Non-pigmented ciliary epithelial cell (primary cell): ENCODE data around the gene ARNT2.
"Not testable (repeated sequence)": the region's sequence is repeated elsewhere in the genome, so short reads cannot be mapped to it uniquely, and the experiment has no call there.

Experiments
- DNase-seq: peaks from one replicate; pipeline ENCODE4 v3.0.0-alpha.2; 2010; ENCODE audit warnings: low read depth

ARNT2 gene

GRCh38 chr15:80491163-80491847 lies 87.1 kb downstream of the ARNT2 start:
- no peak for DNase-seq

- DNase-seq, result no peak
Observed at GRCh38 chr15:80492409-80492808, 88.2 kb downstream of the ARNT2 start.

- DNase-seq, result no peak
Observed at GRCh38 chr15:80492874-80493273, 88.7 kb downstream of the ARNT2 start.

DNA sequence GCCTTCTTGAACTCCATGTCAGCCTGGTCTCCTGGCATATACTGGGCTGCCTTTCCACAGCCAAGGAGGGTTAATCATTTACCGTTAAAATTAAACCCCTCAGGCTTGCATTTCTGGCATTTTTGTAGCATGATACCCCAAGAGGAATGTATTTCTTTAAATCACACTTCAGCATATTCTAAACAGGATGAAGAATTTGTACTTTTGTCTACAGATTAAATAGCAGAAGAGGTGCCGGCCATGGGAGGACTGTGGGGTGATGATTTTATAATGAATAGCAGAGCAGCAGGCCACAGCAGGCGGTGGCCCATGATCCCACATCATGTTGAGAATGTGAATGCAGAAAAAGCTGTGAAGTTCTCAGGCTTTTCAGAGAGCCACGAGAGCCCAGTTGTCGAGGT lies 90.2 kb downstream of the ARNT2 start:
- no peak for DNase-seq

DNA sequence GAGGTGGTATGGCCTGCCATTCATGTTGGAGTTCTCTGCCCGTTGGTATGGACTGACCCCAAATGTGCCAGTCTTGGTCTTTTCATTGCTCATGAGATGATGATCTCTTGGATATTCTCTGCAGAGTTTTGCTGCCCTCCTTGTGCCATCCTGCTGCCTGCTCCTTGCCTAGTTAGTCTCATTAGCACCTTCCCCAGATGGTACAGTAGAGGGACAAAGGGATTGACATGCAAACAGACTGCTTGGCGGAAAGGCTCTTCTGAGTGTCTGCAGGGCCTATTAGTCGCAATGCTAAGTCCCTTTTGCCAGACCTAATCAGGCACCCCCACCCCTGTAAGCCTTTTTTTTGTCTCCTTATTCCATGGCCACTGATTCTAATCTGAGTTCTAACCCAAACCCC lies 90.6 kb downstream of the ARNT2 start:
- no peak for DNase-seq

- no peak for DNase-seq
Observed at GRCh38 chr15:80495401-80495942, 91.3 kb downstream of the ARNT2 start.

DNA sequence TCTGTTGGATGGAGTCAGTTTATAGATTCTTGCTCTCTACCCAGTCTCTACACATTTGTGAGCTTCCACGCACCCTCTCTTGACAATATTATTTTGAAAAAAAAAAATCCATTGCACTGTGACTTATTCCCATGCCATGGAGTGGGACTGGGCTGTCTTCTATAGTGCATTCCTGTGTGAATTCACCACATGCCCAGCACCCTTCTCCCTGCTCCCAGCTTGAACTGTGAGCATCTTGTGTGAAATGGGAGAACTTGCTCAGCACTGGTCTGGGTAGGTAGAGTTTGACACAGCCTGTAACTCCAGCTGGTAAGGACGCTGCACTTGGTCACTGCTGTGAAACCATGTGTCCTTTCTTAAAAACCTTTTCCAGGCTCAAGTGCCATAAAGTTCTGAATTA lies 91.9 kb downstream of the ARNT2 start:
- DNase-seq, result no peak

- DNase-seq, result no peak
Observed at GRCh38 chr15:80497221-80497620, 93.0 kb downstream of the ARNT2 start.

DNA sequence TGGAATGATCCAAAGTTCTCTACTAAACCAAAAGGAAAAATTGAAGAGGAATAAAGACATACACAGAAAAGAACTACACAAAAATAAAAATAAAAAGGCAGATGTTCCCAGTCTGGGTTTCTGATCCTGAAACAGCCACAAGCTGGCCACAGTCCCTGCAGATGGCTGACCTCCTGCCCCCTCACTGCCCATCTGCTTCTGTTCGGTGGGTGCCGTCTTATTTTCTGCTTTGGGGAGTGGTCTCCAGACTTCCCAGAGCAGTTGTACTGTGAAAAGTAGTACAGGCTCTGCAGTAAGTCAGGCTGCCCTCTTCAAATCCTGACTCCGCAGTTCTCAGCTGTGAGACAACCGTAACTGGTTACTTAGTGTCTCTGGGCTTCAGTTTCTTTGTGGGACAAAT lies 94.5 kb downstream of the ARNT2 start:
- no peak for DNase-seq

- DNase-seq, result no peak
Observed at GRCh38 chr15:80500021-80500420, 95.8 kb downstream of the ARNT2 start.

GRCh38 chr15:80501476-80501875 lies 97.3 kb downstream of the ARNT2 start:
- DNase-seq, result no peak

- DNase-seq, result no peak
Observed at GRCh38 chr15:80502782-80503181, 98.6 kb downstream of the ARNT2 start.

DNA sequence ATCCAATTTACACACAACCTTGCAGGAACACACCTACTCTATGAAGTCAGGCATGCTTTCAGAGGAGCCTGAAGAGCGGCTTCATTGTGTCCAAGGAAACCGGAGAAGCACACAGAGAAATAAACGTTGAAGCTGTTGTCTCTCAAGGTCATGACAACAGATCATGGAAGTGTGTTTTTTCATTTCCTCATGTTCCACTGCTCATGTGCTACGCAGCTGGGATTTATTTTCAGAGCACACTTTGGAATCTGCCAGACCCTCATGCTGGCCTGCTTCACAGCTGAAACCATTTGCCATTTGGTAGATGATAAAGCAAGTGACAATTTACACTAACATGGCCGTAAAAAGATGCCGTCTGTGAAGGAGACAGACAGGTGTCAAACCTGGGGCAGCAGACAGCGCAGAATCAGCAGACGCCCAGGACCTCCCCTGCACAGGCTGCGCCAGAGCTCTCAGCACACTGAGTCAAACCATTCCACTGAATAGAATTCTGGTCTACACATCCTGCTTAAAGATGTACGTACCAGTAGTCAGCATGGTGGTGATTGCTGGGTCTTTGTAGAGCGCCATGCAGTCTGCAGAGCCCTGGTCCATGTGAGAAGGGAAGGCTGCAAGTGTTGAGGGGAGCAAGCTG lies 99.3 kb downstream of the ARNT2 start:
- no peak for DNase-seq

DNA sequence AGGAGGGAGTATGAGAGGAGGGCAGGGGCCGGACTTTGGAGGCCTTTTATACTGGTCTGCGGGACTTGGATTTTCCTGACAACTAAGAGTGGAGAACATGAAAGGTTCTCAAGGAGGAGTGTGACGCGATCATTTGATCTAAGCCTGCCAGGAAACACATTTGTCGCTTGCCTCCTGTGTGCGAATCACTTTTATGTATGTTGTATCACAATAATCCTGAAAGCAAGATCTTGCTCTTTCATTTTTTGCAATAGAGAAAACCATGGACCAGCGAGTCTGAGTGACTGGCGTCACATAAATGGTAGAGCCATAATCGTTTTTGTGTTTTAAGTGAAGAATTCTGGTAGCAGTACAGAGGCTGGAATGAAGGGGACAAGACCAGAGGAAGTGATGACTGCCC lies 100.7 kb downstream of the ARNT2 start:
- DNase-seq, result no peak

DNA sequence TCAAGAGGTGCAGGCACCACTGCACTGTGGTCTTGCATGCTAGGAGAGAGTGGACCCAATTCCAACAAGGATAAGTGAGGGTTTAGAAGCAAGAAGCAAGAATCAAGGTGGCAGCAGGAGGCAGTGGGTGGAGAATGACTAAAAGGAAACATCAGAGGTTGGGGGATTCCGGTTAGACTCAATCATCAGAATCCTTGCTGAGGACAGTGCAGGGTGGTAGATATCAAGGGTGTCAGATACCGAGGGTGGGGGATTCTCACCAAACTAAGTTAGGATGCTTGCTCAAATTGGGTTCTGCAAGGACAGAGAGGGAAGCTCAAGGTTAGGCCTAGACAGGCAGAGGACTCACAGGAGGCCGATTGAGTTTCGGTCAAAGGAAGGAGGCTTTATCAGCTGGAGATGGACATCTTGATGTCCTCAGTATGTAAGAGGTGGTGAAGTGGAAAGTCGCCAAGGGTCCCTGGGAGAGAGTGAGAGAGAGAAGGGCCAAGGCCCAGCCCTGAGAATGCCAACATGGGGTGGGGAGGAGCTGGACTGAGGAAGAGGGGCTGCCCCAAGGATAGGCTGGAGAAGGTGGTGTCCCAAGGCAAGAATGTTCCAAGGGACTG lies 102.2 kb downstream of the ARNT2 start:
- no peak for DNase-seq

DNA sequence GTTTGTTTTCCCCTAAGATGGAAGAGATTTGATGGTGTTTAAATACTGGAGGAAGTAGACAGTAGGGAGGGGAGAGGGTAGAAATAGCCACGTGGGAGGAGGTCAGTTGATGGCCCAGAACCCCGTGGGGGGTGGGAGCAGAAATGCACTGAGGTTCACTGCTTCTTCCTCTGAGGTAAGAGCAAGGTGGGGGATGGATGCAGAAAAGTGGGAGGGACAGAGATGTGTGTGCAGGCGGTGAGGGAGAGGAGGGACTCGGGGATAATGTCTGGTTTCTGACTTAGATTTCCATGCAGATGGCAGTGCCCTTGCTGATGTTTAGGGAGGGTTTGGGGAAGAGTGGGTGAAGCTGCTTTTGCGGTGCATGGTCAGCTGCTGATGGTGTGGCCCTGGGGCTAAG lies 102.9 kb downstream of the ARNT2 start:
- DNase-seq, result no peak

GRCh38 chr15:80507638-80508316 lies 103.6 kb downstream of the ARNT2 start:
- no peak for DNase-seq

- DNase-seq, result no peak
Observed at GRCh38 chr15:80508783-80509182, 104.6 kb downstream of the ARNT2 start.

DNA sequence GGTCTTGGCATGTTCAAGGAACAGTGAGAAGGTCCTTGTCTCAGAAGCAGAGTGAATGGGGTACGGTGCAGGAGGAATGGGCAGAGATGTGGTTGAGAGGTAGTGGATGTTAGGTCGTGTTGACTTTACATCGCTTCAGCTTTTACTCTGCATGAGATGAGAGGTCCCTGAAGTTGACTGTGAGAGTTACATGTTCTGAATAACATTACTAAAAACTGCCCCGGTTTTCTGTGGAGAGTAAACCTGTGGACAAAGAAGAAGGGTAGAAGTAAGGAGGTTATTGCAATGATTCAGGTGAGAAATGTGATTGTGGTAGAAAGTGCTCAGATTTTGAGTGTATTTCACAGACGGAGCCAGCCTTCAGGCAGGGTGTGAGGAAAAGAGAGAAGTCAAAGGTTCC lies 105.6 kb downstream of the ARNT2 start:
- no peak for DNase-seq

DNA sequence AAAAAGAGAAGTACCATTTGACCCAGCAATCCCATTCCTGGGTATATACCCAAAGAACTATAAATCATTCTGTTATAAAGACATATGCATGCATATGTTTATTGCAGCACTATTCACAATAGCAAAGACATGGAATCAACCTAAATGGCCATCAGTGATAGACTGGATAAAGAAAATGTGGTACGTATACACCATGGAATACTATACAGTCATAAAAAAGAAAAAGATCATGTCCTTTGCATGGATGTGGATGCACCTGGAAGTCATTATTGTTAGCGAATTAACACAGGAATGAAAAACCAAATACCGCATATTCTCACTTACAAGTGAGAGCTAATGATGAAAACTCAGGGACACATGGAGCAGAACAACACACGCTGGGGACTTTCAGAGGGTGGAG lies 106.8 kb downstream of the ARNT2 start:
- DNase-seq, result not testable (repeated sequence)

DNA sequence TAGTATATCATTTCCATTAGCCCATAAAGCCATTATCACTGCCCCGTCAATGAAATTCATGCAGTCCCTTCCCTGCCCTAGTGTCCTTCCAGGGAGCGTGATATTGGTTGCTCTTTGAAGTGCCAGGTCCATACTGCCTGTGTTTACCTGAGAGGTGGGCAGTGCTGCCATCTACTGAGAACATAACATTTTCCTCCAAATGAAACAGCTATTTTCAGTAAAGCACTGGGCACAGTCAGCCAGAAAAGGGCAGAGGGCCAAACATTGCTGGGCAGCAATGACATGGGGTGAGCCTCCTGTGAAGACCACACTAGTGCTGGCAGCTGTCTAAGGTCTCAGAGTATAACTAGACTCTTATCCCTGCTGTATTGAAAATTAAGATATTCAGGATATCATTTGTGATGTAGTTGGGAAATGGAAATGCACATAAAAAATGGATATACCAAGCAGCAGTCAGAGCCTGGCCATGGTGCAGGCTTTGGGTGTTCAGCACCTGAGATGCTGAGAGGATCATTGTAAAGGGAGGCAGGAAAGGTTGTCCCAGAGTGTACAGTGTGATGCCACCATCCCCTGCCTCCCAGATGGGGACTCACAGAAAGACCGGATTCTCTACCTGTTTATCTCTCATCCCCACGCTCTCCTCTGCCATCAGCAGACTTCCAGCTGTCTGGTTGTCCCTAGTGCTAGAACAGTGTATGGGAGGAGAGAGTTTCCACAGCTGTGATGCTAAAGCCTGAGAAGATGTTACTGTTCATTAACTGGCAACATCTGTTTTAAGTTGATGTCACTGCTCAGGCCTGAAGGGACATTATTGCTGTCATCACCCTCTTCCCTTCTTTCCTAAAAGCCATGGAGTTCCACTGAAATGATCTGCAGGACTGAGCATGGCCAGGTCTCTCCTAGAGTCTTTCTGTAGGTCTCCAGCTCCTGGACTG lies 108.8 kb downstream of the ARNT2 start:
- DNase-seq, result no peak
